ENCODE results near the gene DAZAP2.

DAZAP2 gene

DNA sequence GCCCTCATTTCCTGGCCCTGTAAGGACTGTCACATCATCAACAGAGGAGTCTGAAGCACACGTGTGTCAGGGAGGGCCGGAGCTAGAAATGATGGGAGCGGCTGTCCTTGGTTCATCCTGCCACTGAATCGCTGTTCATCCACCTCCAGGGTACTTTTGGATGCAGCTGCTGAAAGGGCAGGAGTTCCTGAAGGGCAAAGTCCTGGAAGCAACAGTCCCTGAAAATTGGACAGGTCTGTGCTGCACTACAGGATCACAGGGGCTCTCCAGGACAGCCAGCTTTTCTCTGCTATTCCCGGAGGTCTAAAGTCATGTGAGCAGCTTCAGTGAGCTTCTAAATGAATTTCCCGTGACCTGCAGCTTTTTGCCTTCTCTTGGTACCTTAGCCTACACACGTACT, 38.5 kb upstream of the DAZAP2 start:
- H3K9ac ChIP-seq (ENCODE audit: low read length): no peak overlapping the region
- no peak overlapping the region for H3K18ac ChIP-seq (ENCODE audit: low read length)
- no peaks in the 10 kb centered on the region for H3K36me3 ChIP-seq (ENCODE audit: control insufficient read depth, insufficient read depth, low read length)
- no peaks in the 10 kb centered on the region for H3K27me3 ChIP-seq (ENCODE audit: insufficient read depth, low read length, poor library complexity)
- H3K4ac ChIP-seq (ENCODE audit: low read depth, low read length): no peak overlapping the region
- no peaks in the 10 kb centered on the region for H3K79me1 ChIP-seq (ENCODE audit: low read length)
- no peak overlapping the region for H4K5ac ChIP-seq (ENCODE audit: low read length)
- no peak overlapping the region for H4K8ac ChIP-seq (ENCODE audit: low read depth, low read length)
- no peak overlapping the region for H2BK120ac ChIP-seq (ENCODE audit: low read depth, low read length)
- DNase-seq: no peak
- H3K4me2 ChIP-seq (ENCODE audit: low read length): no peak overlapping the region
- H3K56ac ChIP-seq (ENCODE audit: low read length): no peak overlapping the region
- no peak overlapping the region for H3K23ac ChIP-seq (ENCODE audit: low read length)
- H3K79me2 ChIP-seq (ENCODE audit: control insufficient read depth, insufficient read depth, low read length): no peaks in the 10 kb centered on the region
- no CpG with 5 or more reads among the region's 7 CpGs for WGBS (ENCODE audit: extremely low coverage, insufficient coverage, low lambda C conversion rate)
- no peak overlapping the region for H2AK5ac ChIP-seq (ENCODE audit: low read length)
- no peak overlapping the region for H2BK15ac ChIP-seq (replicated peaks; ENCODE audit: low read depth)
- H3K4me3 ChIP-seq (ENCODE audit: low read length): no peak overlapping the region
- H3K4me1 ChIP-seq (ENCODE audit: control insufficient read depth, low read depth, low read length): no peaks in the 10 kb centered on the region
- no peak overlapping the region for H3K27ac ChIP-seq (ENCODE audit: low read depth, low read length)
- H2BK5ac ChIP-seq (ENCODE audit: low read length): no peak overlapping the region

GRCh38 chr12:51200806-51201205, 37.8 kb upstream of the DAZAP2 start:
- no peak overlapping the region for H3K56ac ChIP-seq (ENCODE audit: low read length)
- DNase-seq: no peak

GRCh38 chr12:51202718-51203117, 35.9 kb upstream of the DAZAP2 start:
- no peak overlapping the region for H3K23ac ChIP-seq (ENCODE audit: low read length)
- H3K36me3 ChIP-seq (ENCODE audit: control insufficient read depth, insufficient read depth, low read length): no peaks in the 10 kb centered on the region
- H4K8ac ChIP-seq (ENCODE audit: low read depth, low read length): no peak overlapping the region
- no peaks in the 10 kb centered on the region for H3K27me3 ChIP-seq (ENCODE audit: insufficient read depth, low read length, poor library complexity)
- H2BK5ac ChIP-seq (ENCODE audit: low read length): no peak overlapping the region
- no peak overlapping the region for H2BK15ac ChIP-seq (replicated peaks; ENCODE audit: low read depth)
- H2BK120ac ChIP-seq (ENCODE audit: low read depth, low read length): no peak overlapping the region
- no peak overlapping the region for H3K9ac ChIP-seq (ENCODE audit: low read length)
- H3K79me1 ChIP-seq (ENCODE audit: low read length): no peaks in the 10 kb centered on the region
- no CpG with 5 or more reads among the region's 5 CpGs for WGBS (ENCODE audit: extremely low coverage, insufficient coverage, low lambda C conversion rate)
- no peak overlapping the region for H4K5ac ChIP-seq (ENCODE audit: low read length)
- H2AK5ac ChIP-seq (ENCODE audit: low read length): no peak overlapping the region
- DNase-seq: no peak
- H3K4me3 ChIP-seq (ENCODE audit: low read length): no peak overlapping the region
- H3K79me2 ChIP-seq (ENCODE audit: control insufficient read depth, insufficient read depth, low read length): no peaks in the 10 kb centered on the region
- no peak overlapping the region for H3K18ac ChIP-seq (ENCODE audit: low read length)
- no peak overlapping the region for H3K4ac ChIP-seq (ENCODE audit: low read depth, low read length)
- no peak overlapping the region for H3K4me2 ChIP-seq (ENCODE audit: low read length)
- H3K27ac ChIP-seq (ENCODE audit: low read depth, low read length): no peak overlapping the region
- no peak overlapping the region for H3K56ac ChIP-seq (ENCODE audit: low read length)
- H3K4me1 ChIP-seq (ENCODE audit: control insufficient read depth, low read depth, low read length): no peaks in the 10 kb centered on the region

More at GRCh38 chr12:51200806-51201205, 37.8 kb upstream of the DAZAP2 start:
- Histone ChIP-seq H3K23ac (ENCODE audit: low read length) (no peak overlapping the region), H3K4ac (ENCODE audit: low read depth, low read length) (no peak overlapping the region), H2BK5ac (ENCODE audit: low read length) (no peak overlapping the region), H2BK120ac (ENCODE audit: low read depth, low read length) (no peak overlapping the region), H3K27ac (ENCODE audit: low read depth, low read length) (no peak overlapping the region), H4K8ac (ENCODE audit: low read depth, low read length) (no peak overlapping the region), H3K9ac (ENCODE audit: low read length) (no peak overlapping the region), H3K4me2 (ENCODE audit: low read length) (no peak overlapping the region), H3K79me2 (ENCODE audit: control insufficient read depth, insufficient read depth, low read length) (no peaks in the 10 kb centered on the region), H3K4me1 (ENCODE audit: control insufficient read depth, low read depth, low read length) (no peaks in the 10 kb centered on the region), H3K36me3 (ENCODE audit: control insufficient read depth, insufficient read depth, low read length) (no peaks in the 10 kb centered on the region), H3K79me1 (ENCODE audit: low read length) (no peaks in the 10 kb centered on the region), H4K5ac (ENCODE audit: low read length) (no peak overlapping the region), H2BK15ac (replicated peaks; ENCODE audit: low read depth) (no peak overlapping the region), H3K4me3 (ENCODE audit: low read length) (no peak overlapping the region), H3K18ac (ENCODE audit: low read length) (no peak overlapping the region), H3K27me3 (ENCODE audit: insufficient read depth, low read length, poor library complexity) (no peaks in the 10 kb centered on the region), H2AK5ac (ENCODE audit: low read length) (no peak overlapping the region)
- no CpG with 5 or more reads among the region's 9 CpGs for WGBS (ENCODE audit: extremely low coverage, insufficient coverage, low lambda C conversion rate)

- no peak overlapping the region for H3K18ac ChIP-seq (ENCODE audit: low read length)
- H2BK120ac ChIP-seq (ENCODE audit: low read depth, low read length): no peak overlapping the region
- no peaks in the 10 kb centered on the region for H3K27me3 ChIP-seq (ENCODE audit: insufficient read depth, low read length, poor library complexity)
- no peak overlapping the region for H4K5ac ChIP-seq (ENCODE audit: low read length)
- no peak overlapping the region for H3K56ac ChIP-seq (ENCODE audit: low read length)
- H3K4me3 ChIP-seq (ENCODE audit: low read length): no peak overlapping the region
- H2AK5ac ChIP-seq (ENCODE audit: low read length): no peak overlapping the region
- no peak overlapping the region for H3K4ac ChIP-seq (ENCODE audit: low read depth, low read length)
- no peaks in the 10 kb centered on the region for H3K79me1 ChIP-seq (ENCODE audit: low read length)
- H3K27ac ChIP-seq (ENCODE audit: low read depth, low read length): no peak overlapping the region
- no peak overlapping the region for H2BK5ac ChIP-seq (ENCODE audit: low read length)
- H4K8ac ChIP-seq (ENCODE audit: low read depth, low read length): no peak overlapping the region
- no CpG with 5 or more reads among the region's 6 CpGs for WGBS (ENCODE audit: extremely low coverage, insufficient coverage, low lambda C conversion rate)
- no peaks in the 10 kb centered on the region for H3K4me1 ChIP-seq (ENCODE audit: control insufficient read depth, low read depth, low read length)
- H3K4me2 ChIP-seq (ENCODE audit: low read length): no peak overlapping the region
- H3K36me3 ChIP-seq (ENCODE audit: control insufficient read depth, insufficient read depth, low read length): no peaks in the 10 kb centered on the region
- H3K9ac ChIP-seq (ENCODE audit: low read length): no peak overlapping the region
- H3K79me2 ChIP-seq (ENCODE audit: control insufficient read depth, insufficient read depth, low read length): no peaks in the 10 kb centered on the region
- H2BK15ac ChIP-seq (replicated peaks; ENCODE audit: low read depth): no peak overlapping the region
- no peak overlapping the region for H3K23ac ChIP-seq (ENCODE audit: low read length)
- no peak for DNase-seq
Measured at GRCh38 chr12:51205350-51205749, 33.3 kb upstream of the DAZAP2 start.

DNA sequence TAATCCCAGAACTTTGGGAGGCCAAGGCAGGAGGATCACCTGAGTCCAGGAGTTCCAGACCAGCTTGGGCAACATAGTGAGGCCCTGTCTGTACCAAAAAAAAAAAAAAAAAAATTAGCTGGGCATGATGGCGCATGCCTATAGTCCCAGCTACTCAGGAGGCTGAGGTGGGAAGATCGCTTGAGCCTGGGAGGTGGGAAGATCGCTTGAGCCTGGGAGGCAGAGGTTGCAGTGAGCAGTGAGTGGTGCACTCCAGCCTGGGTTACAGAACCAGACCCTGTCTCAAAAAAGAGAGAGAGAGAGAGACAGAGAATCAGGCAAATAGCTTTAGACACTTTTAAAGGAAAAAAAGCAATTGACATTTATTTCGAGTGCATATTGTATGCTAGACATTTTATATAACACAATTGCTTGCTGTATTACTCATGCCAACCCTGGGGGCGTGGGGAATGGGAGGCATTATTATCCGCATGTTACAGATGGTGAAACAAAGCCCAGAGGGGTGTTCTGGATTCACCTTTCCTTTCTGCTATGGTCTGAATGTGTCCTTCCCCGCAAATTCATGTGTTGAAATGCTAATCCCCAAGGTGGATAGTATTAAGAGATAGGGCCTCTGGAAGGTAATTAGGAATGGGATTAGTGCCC, 30.5 kb upstream of the DAZAP2 start:
- Histone ChIP-seq H3K79me2 (ENCODE audit: control insufficient read depth, insufficient read depth, low read length) (no peaks in the 10 kb centered on the region), H2BK15ac (replicated peaks; ENCODE audit: low read depth) (no peak overlapping the region), H3K4me2 (ENCODE audit: low read length) (no peak overlapping the region), H3K27ac (ENCODE audit: low read depth, low read length) (no peak overlapping the region), H3K79me1 (ENCODE audit: low read length) (no peaks in the 10 kb centered on the region), H4K5ac (ENCODE audit: low read length) (no peak overlapping the region), H3K4ac (ENCODE audit: low read depth, low read length) (no peak overlapping the region), H2BK5ac (ENCODE audit: low read length) (no peak overlapping the region), H3K23ac (ENCODE audit: low read length) (no peak overlapping the region), H3K56ac (ENCODE audit: low read length) (no peak overlapping the region), H3K18ac (ENCODE audit: low read length) (no peak overlapping the region), H4K8ac (ENCODE audit: low read depth, low read length) (no peak overlapping the region), H3K27me3 (ENCODE audit: insufficient read depth, low read length, poor library complexity) (no peaks in the 10 kb centered on the region), H3K4me1 (ENCODE audit: control insufficient read depth, low read depth, low read length) (no peaks in the 10 kb centered on the region), H3K36me3 (ENCODE audit: control insufficient read depth, insufficient read depth, low read length) (no peaks in the 10 kb centered on the region), H2BK120ac (ENCODE audit: low read depth, low read length) (no peak overlapping the region), H2AK5ac (ENCODE audit: low read length) (no peak overlapping the region), H3K4me3 (ENCODE audit: low read length) (no peak overlapping the region), H3K9ac (ENCODE audit: low read length) (no peak overlapping the region)
- no peak for DNase-seq
- no CpG with 5 or more reads among the region's 7 CpGs for WGBS (ENCODE audit: extremely low coverage, insufficient coverage, low lambda C conversion rate)

GRCh38 chr12:51209259-51209658, 29.4 kb upstream of the DAZAP2 start:
- Histone ChIP-seq H3K4me3 (ENCODE audit: low read length) (no peak overlapping the region), H3K4ac (ENCODE audit: low read depth, low read length) (no peak overlapping the region), H3K79me2 (ENCODE audit: control insufficient read depth, insufficient read depth, low read length) (no peaks in the 10 kb centered on the region), H3K4me2 (ENCODE audit: low read length) (no peak overlapping the region), H4K8ac (ENCODE audit: low read depth, low read length) (no peak overlapping the region), H3K27ac (ENCODE audit: low read depth, low read length) (no peak overlapping the region), H2BK5ac (ENCODE audit: low read length) (no peak overlapping the region), H3K9ac (ENCODE audit: low read length) (no peak overlapping the region), H2BK120ac (ENCODE audit: low read depth, low read length) (no peak overlapping the region), H3K56ac (ENCODE audit: low read length) (no peak overlapping the region), H2AK5ac (ENCODE audit: low read length) (no peak overlapping the region), H4K5ac (ENCODE audit: low read length) (no peak overlapping the region), H2BK15ac (replicated peaks; ENCODE audit: low read depth) (no peak overlapping the region), H3K27me3 (ENCODE audit: insufficient read depth, low read length, poor library complexity) (no peaks in the 10 kb centered on the region), H3K18ac (ENCODE audit: low read length) (no peak overlapping the region), H3K36me3 (ENCODE audit: control insufficient read depth, insufficient read depth, low read length) (no peaks in the 10 kb centered on the region), H3K23ac (ENCODE audit: low read length) (no peak overlapping the region), H3K4me1 (ENCODE audit: control insufficient read depth, low read depth, low read length) (no peaks in the 10 kb centered on the region), H3K79me1 (ENCODE audit: low read length) (no peaks in the 10 kb centered on the region)
- no peak for DNase-seq
- WGBS (ENCODE audit: extremely low coverage, insufficient coverage, low lambda C conversion rate): no CpG with 5 or more reads among the region's 2 CpGs
